Measurements from ENCODE around the gene FAM89B.

FAM89B gene

DNA sequence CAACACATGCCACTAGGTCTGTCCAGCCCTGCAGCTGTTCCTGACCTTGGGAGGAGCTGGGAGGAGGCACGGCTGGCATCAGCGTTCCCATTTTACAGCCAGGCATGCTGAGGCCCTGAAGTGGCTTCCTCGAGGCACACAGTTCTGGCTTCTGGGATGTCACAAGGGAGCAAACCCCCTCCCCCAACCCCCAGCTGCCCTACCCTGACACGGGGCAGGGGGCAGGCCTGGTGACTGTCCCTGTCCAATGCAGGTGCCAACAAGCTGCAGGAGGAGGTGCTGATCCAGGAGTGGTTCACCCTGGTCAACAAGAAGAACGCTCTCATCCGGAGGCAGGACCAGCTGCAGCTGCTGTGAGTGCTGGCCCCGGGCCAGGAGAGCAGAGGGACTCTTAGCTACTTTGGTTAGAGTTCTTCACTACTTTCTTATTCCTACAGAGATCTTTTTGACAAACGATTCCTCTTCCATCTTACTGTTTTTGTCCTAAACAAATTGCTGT is 18.0 kb downstream of the FAM89B start:
- H3K9ac ChIP-seq (ENCODE audit: low read depth, low read length) = no peak overlapping the region
- no peak overlapping the region for H3K4me2 ChIP-seq (ENCODE audit: insufficient read depth, low read length)
- peaks cover 4% of the 10 kb centered on the region for H4K20me1 ChIP-seq (ENCODE audit: insufficient read depth, low read length)

DNA sequence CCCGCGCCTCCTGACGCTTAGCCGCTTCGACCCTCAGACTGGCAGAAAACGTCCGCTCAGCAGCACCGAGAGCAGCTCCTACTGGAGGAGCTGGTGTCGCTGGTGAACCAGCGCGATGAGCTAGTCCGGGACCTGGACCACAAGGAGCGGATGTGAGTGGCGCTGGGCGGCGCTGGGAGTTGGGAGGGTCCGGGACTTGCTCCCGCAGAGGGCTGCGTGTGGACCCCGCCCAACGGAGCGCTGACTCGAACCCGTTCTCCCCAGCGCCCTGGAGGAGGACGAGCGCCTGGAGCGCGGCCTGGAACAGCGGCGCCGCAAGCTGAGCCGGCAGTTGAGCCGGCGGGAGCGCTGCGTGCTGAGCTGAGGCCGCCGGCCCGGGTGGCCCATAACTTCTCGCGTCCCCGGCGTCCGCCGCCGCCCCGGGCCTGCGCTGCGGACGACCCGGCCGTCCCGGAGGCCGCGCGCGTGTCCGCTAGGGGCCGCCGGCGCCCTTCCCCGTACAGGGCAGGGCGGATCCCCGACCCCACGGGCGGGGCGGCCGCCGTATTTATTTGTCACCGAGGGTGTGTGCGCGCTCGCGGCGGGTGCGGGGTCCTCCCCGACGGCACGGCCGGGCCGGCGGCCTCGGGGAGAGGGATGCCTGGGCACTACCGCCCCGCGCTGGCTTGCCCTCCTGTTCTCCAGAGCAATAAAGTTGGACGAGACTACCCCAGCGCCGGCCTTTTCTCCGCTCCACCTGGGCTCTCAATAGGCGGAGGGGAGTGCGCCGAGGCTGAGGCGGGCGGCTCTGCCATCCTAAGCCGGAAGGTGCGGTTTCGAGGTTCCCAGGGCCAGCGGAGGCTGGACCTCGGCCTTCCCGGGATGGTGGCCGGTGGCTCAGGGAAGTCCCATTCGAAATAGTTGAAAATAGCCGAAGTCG is 19.9 kb downstream of the FAM89B start:
- Histone ChIP-seq H3K36me3 (ENCODE audit: insufficient read depth, low read length) (peaks cover 42% of the 10 kb centered on the region), H4K20me1 (ENCODE audit: insufficient read depth, low read length) (peaks cover 4% of the 10 kb centered on the region), H3K27ac (ENCODE audit: low read length) (no peak overlapping the region), H3K4me3 (ENCODE audit: low read depth in 1 of 2, low read length in 2 of 2) (no peak overlapping the region), H3K9me3 (ENCODE audit: insufficient read depth, low read length, severe bottlenecking) (no peaks in the 10 kb centered on the region), H3K79me2 (ENCODE audit: insufficient read depth, low read length) (no peaks in the 10 kb centered on the region), H3K4me2 (ENCODE audit: insufficient read depth, low read length) (no peak overlapping the region), H3K4me1 (ENCODE audit: insufficient read depth, low read length) (no peaks in the 10 kb centered on the region), H3K9ac (ENCODE audit: low read depth, low read length) (no peak overlapping the region), H2AFZ (ENCODE audit: low read depth, low read length) (no peak overlapping the region), H3K27me3 (ENCODE audit: insufficient read depth, low read length, poor library complexity) (no peaks in the 10 kb centered on the region)
- ATAC-seq (ENCODE audit: insufficient read depth, low read depth) = no peak
- TF ChIP-seq EZH2 (IDR thresholded peaks at IDR 0.05; ENCODE audit: borderline replicate concordance, low read depth, low read length, severe bottlenecking) = no peak
- no peak for TF ChIP-seq CTCF (IDR thresholded peaks at IDR 0.05; ENCODE audit: borderline replicate concordance, extremely low read depth, low read length, poor library complexity, severe bottlenecking)
- no peak for DNase-seq

More for the DNA sequence above, 18.0 kb downstream of the FAM89B start:
- Histone ChIP-seq H3K79me2 (ENCODE audit: insufficient read depth, low read length) (no peaks in the 10 kb centered on the region), H2AFZ (ENCODE audit: low read depth, low read length) (no peak overlapping the region), H3K4me3 (ENCODE audit: low read depth in 1 of 2, low read length in 2 of 2) (no peak overlapping the region), H3K4me1 (ENCODE audit: insufficient read depth, low read length) (no peaks in the 10 kb centered on the region), H3K27ac (ENCODE audit: low read length) (no peak overlapping the region), H3K36me3 (ENCODE audit: insufficient read depth, low read length) (peaks cover 51% of the 10 kb centered on the region), H3K9me3 (ENCODE audit: insufficient read depth, low read length, severe bottlenecking) (no peaks in the 10 kb centered on the region), H3K27me3 (ENCODE audit: insufficient read depth, low read length, poor library complexity) (no peaks in the 10 kb centered on the region)
- no peak for DNase-seq
- TF ChIP-seq CTCF (IDR thresholded peaks at IDR 0.05; ENCODE audit: borderline replicate concordance, extremely low read depth, low read length, poor library complexity, severe bottlenecking) (no peak), EZH2 (IDR thresholded peaks at IDR 0.05; ENCODE audit: borderline replicate concordance, low read depth, low read length, severe bottlenecking) (no peak)
- no peak for ATAC-seq (ENCODE audit: insufficient read depth, low read depth)

GRCh38 chr11:65592858-65593517 is 20.6 kb downstream of the FAM89B start:
- Histone ChIP-seq H3K4me2 (ENCODE audit: insufficient read depth, low read length) (no peak overlapping the region), H3K9ac (ENCODE audit: low read depth, low read length) (no peak overlapping the region), H2AFZ (ENCODE audit: low read depth, low read length) (no peak overlapping the region), H3K36me3 (ENCODE audit: insufficient read depth, low read length) (peaks cover 40% of the 10 kb centered on the region), H3K27ac (ENCODE audit: low read length) (no peak overlapping the region), H3K4me1 (ENCODE audit: insufficient read depth, low read length) (no peaks in the 10 kb centered on the region), H3K79me2 (ENCODE audit: insufficient read depth, low read length) (no peaks in the 10 kb centered on the region), H4K20me1 (ENCODE audit: insufficient read depth, low read length) (no peaks in the 10 kb centered on the region; the same call in none of the 2 replicates), H3K27me3 (ENCODE audit: insufficient read depth, low read length, poor library complexity) (no peaks in the 10 kb centered on the region), H3K4me3 (ENCODE audit: low read depth in 1 of 2, low read length in 2 of 2) (no peak overlapping the region), H3K9me3 (ENCODE audit: insufficient read depth, low read length, severe bottlenecking) (no peaks in the 10 kb centered on the region)
- ATAC-seq (ENCODE audit: insufficient read depth, low read depth) = no peak
- TF ChIP-seq CTCF (IDR thresholded peaks at IDR 0.05; ENCODE audit: borderline replicate concordance, extremely low read depth, low read length, poor library complexity, severe bottlenecking) (no peak), EZH2 (IDR thresholded peaks at IDR 0.05; ENCODE audit: borderline replicate concordance, low read depth, low read length, severe bottlenecking) (no peak)
- no peak for DNase-seq

Measured in DND-41 (cell line).